GM19238 (cell line): ENCODE data around the gene MAPK1.
"Not testable (repeated sequence)": the region's sequence is repeated elsewhere in the genome, so short reads cannot be mapped to it uniquely, and the experiment has no call there.

ENCODE experiments used
- DNase-seq: peaks from one replicate; pipeline ENCODE4 v3.0.0; 2011; ENCODE audit warnings: low spot score; ENCODE audit not compliant: insufficient read length

MAPK1 gene

DNA sequence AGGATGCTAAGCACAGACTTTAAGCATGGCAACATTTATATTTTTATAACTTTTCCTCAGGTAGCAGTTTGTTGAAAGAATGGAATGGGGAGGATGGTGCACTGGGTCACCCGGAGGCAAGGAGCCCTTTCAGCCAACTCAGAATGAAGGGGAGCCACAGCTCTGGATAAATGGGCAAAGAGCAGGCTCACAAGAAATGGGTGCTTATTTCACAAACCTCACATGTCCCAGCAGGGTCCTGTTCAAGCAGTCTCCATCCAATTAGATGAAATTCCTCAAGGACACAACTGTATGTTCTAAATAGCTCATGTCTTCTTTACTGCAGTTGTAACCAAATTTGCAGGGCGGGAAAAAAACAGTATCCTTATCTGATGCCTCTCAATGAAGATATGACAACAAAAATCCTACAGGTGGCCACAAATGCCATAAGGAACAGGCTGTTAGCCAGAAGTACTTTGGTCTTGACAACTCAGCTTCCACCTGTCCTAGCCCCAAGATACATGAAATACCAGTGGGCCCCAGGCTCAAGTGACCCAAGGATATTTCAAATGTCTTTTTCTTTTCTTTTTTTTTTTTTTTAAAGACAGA is 48.2 kb downstream of the MAPK1 start:
- no peak for DNase-seq

DNA sequence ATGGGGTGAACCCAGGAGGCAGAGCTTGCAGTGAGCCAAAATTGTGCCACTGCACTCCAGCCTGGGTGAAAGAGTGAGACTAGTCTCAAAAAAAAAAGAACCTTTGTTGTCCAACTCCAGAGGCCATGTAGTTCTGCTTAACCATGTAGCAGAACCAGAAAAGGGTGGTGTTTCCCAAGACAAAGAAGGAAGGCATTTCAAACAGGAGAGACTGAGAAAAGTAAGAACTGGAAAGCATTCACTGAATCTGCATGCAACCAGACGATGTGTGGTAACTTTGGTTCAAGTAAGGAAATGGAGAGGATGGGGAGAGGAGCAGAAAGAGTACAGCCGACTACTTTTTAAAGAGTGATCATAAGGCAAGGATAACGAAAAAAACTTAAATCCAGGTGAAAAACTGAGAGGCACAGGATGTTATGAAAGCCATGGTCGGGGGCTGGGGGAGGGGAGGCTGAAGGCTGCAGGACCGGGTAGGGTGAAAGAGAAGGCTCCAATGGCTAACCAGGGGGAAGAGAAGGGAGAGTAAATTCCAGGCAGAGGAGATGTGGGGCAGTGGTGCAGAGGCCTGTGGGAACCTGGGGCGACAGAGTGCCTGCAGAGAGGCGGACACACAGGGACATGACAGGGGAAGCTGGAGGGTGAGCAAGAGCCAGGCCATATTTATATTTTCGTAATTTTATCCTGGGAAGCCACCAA is 48.8 kb downstream of the MAPK1 start:
- no peak for DNase-seq

DNA sequence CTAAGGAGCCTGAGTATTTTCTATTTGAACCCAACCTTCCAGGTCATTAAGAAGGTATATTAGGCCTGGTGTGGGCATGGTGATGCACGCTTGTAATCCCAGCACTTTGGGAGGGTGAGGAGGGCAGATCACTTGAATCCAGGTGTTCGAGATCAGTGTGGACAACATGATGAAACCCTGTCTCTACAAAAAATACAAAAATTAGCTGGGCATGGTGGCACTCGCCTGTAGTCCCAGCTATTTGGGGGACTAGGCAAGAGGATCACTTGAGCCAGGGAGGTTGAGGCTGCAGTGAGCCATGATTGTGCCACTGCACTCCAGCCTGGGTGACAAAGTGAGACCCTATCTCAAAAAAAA is 50.0 kb downstream of the MAPK1 start:
- not testable (repeated sequence) for DNase-seq

DNA sequence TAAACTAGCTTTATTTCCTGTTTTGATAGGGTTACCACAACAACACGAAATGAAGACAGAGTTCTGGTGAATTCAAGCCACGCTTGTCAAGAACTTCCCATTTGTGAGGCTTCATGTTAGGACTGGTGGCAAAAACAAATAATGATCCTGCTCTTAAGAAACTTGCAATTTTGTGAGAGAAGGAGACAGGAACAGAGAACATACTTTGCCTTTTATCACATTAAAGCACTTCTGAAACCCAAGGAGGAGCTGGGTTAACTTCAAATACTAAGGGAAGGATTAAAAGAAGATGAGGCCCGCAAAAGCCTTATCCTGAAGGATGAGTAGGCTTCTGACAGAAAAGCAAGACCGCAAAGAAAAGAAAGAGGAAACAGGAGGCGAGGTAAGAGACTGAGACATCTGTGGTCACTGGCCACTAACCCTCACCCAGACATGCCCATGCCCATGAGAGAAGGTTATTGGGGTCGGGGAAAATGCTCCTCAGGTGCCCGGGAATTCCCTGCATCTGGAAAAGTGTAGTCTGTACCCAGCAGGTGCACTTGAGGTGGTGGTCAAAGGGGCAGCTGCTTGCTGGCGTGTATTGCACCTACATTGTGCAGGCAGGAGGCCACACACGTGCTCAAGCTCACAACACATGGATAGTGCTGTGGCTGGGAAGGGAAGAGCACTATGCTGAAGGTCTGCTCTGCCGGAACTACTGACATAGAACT is 50.5 kb downstream of the MAPK1 start:
- peak; percentile 51 for DNase-seq

DNA sequence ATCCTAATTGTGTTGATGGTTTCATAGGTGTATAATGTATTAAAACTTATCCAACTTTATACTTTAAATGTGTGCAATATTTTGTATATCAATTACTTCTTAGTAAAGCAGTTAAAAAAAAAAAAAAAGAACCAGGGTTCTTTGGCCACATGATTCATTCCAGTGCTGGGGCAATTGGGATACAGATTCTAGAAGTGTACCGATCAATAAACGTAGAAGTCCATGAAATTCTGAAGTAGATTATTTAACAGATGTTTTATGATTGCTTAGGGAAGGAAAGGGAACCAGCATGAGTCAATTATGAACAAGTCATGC is 51.0 kb downstream of the MAPK1 start:
- no peak for DNase-seq

DNA sequence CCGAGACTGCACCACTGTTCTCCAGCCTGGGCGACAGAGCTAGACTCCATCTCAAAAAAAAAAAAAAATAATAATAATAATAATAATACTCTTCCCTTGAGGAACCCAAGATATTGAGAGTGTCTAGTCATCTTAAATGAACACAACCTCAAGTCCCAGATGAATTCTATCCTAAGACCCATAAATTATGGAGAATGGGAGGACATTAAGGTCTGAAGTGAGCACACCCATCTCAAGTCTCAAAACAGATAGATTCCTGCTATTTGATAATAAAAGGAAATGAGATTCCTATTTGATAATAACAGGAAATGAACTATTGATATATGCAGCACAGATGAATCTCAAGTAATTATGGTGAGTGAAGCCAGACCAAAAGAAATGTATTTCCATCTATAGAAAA is 51.5 kb downstream of the MAPK1 start:
- no peak for DNase-seq

DNA sequence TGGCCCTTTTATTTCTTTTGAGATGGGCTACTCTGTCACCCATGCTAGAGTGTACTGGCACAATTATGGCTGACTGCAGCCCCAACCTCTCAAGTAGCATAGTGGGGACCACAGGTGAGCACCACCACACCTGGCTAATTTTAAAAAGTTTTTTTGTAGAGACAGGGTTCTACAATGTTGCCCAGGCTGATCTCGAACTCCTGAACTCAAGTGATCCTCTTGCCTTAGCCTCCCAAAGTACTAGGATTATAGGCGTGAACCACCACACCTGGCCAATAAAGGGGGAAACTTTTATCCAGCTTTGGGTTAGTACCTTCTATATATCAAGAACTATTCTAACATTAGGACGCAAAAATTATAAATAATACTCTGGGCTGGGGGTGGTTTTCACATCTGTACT is 52.1 kb downstream of the MAPK1 start:
- no peak for DNase-seq

DNA sequence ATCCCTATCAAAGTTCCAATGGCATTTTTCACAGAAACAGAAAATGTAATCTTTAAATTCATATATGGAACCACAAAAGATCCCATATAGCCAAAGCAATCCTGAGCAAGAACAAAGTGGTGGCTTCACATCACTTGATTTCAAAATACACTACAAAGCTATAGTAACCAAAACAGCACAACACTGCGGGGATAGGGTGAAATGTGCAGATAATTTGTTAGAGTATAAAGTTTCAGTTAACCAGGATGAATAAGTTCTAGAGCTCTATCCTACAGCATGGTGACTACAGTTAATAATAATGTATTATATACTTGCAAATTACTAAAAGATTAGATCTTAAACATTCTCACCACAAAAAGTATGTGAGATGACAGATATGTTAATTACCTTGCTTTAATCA is 55.5 kb downstream of the MAPK1 start:
- DNase-seq: no peak

DNA sequence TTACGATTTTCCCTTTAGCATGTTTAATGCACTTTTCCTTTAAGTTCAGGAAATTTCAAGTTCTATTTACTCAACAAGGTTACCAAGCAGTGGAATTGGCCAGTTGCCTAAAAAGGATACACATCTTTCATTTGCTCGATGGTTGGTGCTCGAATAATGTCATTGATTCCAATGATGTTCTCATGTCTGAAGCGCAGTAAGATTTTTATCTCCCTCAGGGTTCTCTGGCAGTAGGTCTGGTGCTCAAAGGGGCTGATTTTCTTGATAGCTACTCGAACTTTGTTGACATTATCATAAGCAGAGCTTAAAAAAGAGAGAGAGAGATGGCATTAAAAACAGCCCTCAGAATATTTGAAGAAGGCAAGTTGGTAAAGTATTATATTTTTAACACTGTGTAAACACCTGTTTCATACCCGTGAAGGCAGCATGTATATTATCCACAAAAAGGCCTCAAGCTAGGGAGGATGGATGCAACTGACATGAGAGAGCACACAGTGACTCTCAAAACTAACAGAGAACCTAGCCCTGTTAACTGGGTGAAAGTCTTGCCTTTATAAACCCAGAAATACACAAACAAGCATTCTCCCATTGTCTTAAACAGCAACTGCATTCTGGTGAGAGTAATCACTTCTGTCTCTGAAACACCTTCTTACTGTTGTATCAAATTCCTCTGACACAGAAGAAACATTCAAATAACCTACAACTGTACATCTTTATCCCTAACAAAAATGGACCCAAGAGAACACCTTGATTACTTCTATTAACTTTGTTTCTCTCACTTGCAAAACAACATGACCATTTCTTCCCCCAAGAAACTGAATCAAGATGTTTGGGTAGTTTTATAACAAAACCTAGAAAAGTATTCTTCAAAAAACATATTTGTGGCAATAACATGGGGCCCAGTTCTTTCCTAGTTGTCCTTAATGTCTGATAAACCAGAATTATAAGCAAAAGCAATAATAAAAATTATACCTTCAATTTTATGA is 59.6 kb downstream of the MAPK1 start:
- no peak for DNase-seq

DNA sequence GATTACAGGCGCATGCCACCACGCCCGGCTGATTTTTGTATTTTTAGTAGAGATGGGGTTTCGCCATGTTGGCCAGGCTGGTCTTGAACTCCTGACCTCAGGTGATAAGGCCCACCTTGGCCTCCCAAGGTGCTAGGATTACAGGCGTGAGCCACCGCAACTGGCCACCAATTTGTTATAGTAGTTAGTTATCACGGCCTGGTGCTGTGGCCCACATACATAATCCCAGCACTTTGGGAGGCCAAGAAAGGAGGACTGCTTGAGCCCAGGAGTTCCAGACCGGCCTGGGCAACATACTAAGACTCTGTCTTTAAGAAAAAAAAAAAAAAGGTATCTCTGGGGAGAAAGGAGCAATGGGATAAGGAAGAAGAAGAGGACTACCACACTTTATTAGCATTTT is 62.1 kb downstream of the MAPK1 start:
- DNase-seq: not testable (repeated sequence)

DNA sequence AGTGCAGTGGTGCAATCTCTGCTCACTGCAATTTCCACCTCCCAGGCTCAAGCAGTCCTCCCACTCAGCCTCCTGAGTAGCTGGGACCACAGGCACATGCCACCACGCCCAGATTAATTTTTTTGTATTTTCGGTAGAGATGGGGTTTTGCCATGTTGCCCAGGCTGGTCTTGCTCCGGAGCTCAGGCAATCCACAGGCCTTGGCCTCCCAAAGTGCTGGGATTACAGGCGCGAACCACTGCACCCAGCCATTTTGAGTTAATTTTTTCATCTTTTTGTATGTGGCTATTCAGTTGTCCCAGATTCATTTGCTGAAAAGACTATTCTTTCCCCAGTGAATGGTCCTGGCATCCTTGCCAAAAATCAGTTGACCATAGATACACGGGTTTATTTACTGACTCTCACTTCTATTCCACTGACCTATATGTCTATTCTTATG is 63.6 kb downstream of the MAPK1 start:
- no peak for DNase-seq

DNA sequence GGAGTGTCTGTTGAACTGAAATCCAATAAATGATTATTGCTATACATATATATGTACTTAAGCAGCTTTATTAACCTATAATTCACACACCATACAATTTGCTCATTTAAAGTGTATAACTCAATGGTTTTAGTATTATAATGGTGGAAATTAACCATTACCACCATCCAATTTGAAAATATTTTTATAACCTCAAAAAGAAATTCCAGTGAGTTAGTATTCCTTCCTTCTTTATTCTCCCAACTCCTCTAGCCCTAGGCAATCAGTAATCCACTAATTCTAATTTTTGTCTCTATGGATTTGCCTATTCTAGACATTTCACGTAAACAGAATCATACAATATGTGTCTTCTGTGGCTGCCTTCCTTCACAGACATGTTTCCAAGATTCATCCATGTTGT is 64.8 kb downstream of the MAPK1 start:
- DNase-seq: no peak

DNA sequence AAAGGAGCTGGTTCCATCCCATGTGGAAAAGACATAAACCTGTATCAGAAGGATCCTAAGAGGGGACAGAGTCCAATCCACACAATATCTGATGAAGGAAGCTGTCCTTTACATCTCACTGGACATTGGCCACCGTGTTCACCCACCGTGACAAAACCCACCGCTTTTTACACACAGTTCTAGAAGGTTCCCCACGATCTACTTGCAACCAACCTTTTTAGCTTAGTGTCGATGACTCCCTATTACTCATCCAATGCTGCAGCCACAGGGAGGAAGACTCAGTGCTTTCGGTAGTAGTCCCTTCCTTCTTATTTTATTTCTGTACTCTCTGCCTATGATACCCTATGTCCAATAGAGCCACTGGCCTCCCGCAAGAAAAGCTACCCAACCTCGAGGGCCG is 65.4 kb downstream of the MAPK1 start:
- DNase-seq: no peak

DNA sequence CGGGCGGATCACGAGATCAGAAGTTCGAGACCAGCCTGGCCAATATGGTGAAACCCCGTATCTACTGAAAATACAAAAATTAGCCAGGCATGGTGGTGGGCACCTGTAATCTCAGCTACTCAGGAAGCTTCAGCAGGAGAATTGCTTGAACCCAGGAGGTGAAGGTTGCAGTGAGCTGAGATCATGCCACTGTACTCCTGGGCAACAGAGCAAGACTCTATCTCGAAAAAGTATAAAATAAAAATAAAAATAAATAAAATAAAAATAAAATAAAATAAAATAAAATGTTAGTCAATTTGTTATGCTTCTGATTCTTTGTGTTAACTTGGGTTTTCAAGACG is 66.2 kb downstream of the MAPK1 start:
- not testable (repeated sequence) for DNase-seq

DNA sequence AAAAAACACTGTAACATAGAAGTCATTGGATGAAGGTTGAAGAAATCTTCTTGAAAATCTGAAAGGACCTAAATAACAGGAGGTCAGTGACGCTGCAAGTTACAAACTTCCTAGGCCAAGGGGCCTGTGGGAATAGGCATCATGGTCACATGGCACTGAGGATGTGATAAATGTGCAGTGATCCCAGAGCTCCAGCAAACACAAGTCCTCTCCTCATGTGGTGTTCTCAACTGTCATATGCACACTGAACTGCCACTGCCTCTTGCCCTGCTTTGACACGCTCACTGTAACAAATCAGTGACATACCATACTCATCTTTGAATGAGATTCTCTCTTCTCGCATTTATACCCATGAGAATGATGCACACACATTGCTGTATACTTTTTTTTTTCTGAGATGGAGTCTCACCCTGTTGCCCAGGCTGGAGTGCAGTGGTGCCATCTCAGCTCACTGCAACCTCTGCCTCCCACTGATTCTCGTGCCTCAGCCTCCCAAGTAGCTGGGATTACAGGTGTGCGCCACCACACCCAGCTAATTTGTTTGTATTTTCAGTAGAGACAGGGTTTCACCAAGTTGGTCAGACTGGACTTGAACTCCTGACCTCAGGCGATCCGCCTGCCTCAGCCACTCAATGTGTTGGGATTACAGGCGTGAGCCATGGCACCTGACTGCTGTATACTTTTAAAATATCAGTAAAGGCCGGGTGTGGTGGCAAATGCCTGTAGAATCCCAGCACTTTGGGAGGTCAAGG is 66.7 kb downstream of the MAPK1 start:
- DNase-seq: no peak

DNA sequence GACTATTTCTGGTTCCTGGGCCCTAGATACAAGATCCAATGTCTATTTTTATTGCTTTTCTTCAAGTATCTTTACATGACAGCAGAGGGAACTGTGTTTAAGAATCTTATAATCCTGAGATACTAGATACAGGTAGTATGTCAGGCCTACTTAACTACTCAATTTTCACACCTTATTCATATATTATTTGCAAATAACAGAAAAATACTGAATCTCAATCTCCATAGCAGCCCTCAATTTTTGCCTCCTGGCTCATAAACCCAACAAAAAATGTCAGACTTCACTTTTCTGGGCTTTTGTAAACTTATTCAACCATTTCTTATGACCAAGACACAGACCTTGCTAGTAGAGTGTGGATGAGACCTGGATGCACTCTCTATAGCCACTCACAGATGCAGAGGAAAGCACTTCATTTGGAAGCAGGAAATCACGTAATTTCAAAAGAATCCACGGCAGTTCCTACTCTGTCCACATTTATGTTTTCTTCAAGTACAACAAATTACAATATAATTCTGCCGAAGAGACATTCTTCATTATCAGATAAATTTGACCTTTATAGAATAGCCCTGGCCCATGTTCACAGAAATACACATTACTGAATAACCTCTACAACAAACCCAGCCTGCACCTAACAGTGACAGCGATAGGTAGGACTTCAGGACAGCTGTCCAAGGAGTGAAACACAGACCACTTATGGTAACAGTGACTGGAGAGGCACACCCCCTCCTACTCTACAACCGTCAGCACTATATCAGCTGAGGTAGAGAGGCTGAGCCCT is 69.8 kb downstream of the MAPK1 start:
- no peak for DNase-seq

DNA sequence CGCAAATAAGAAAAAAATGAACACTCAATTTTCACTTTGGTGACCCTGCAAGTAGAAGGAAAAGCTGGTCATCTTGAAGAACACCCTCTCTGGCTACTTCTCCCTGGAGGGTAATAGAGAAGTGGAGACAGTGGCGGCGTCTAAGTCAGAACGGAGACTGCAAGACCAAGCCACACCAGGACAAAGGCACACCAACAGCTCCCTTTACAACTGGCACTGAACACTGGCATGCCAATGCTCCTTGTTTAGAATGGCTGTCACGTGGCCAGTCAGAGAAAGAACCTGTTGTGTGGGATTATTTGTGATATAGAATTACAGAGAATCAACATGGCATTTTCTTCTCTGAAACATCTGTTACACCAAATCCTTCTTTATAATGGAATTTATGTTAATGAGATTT is 70.6 kb downstream of the MAPK1 start:
- DNase-seq: no peak

DNA sequence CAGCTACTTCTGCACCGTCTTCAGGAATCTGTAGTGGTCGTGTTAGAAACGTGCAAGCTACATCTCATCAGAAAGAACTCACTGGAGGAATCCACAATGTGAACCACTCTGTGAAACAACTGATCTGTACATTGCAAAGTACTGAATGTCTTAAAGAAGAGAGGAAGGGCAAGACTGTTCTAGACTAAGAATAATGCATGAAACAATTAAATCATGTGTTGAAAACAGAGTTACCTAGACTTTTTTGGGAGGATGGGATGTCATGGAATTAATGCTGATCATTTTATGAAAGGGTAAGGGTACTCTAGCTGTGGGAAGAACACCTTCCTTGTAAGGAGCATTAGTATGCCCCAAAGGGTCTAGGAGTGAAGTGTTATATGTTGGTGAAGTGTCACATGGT is 71.2 kb downstream of the MAPK1 start:
- no peak for DNase-seq

DNA sequence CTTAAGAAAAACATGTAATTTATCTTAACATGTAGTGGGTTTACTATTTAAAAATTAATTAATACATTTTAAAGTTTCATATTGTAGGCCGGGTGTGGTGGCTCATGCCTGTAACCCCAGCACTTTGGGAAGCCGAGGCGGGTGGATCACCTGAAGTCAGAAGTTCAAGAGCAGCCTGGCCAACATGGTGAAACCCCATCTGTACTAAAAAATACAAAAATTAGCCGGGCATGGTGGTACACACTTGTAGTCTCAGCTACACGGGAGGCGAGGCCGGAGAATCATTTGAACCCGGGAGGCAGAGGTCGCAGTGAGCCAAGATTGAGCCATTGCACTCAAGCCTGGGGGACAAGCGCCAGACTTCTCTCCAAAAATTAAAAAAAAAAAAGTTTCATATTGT is 73.7 kb downstream of the MAPK1 start:
- not testable (repeated sequence) for DNase-seq
